Sciatic nerve (tissue), 2 donors: ENCODE data around the gene TMEM132E. TPM values are rescaled to one million over a fixed set of nuclear protein-coding genes. Genes with fewer than 3 reads are reported as not detected.
"Not testable (repeated sequence)": the region's sequence is repeated elsewhere in the genome, so short reads cannot be mapped to it uniquely, and the experiment has no call there.

ENCODE experiments used
- ATAC-seq: fragments of 200-7000 bp; cut with Tn5 transposase; one replicate; pipeline ENCODE4 v1.9.1; 2020; ENCODE audit warnings: mild to moderate bottlenecking, moderate library complexity
- DNase-seq: peaks from one replicate; pipeline ENCODE4 v3.0.0-alpha.2; 2020; ENCODE audit warnings: low spot score
- intact Hi-C: fragments of 100-400 bp; cut with DNase I; formaldehyde crosslinking; loops from one replicate; pipeline ENCODE4 v1.14.2; 2022
- total RNA-seq: library from RNA; stranded (reverse); fragmentation: NEBNext Ultra II Directional; extraction: Animal tissue kit (Norgen Biotek cat#: 25700); gene quantifications from one replicate; pipeline ENCODE4 v1.2.1, GENCODE V29; 2021
- donor health status: DM: no; HTN: no; CAD: no.
- donor health status: DM: no; HTN: no; CAD: no.

The TMEM132E gene
- 0.58 TPM for total RNA-seq

DNA sequence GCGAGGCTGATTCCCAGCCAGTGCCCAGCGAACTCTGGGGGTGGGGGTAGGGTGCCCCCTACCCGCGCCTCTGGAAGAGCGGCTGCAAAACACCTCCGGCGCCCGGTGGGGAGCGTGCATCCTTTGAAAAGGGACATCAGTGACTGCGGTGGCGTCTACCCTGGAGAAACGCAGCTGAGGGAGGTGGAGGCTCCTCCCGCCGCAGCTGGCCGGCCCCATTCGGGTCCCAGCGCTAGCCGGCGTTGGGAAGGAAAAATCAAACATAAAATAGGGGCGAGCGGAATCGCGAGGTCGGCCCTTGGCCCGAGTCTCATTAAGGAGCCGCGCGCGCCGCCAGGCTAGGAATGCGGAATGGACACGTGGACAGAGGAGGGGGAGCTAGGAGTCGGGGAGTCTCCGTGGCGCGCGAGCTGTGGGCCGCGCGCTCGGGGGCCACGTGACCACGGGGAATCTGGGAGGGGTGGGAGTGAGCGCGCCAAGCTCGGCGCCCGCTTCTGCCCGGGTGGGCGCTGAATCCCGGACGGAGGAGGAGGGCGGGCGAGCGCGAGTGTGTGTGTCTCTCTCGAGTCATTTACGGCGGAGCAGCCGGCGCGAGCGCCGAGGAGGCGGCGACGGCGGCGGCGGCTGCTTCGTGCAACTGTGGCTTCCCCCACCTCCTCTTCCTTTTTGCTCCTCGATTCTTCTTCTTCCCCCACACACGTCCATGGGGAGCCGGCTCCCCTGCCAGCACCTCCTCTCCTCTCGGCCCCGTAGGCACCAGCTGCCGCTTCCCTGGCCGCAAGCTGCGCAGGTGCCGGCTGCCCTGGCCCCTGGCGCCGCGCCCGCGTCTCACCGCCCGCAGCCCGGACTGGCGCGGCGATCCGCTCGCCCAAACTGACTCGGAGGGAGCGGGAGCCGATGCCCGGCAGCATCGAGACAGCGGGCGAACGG, at the start of gene TMEM132E:
Gene TMEM132E (plus strand): TSS at position 566 of the 930 bp plus-strand sequence. CDS start 1,495 bp downstream, outside the sequence.
- DNase-seq = peak; percentile 67
- intact Hi-C loops = no loop called here
- ATAC-seq = peak; percentile 91

DNA sequence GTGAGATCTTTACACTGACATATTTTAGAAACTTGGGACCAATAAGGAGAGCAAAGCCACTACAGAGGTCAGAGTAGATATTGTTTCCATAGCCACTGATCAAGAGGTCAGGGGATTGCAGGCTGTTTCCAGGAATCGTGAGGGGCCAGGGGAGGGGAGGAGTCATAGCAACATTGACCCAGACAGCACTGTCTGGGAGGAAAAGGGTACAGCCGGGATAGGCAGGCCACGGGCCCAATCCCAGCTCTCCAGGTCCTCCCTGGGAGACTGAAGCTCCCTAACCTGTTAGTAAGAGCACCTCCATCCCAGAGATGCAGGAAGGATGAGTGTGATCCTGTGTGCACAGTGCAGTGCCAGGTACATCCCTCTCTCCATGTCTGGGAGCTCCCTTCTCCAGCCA, 48.5 kb upstream of the TMEM132E start:
- DNase-seq = no peak

GRCh38 chr17:34532281-34533065, 46.9 kb upstream of the TMEM132E start:
- no peak for DNase-seq
- no peak for ATAC-seq
- intact Hi-C loops = no loop called here

More for the DNA sequence above, 48.5 kb upstream of the TMEM132E start:
- intact Hi-C loops = no loop called here
- no peak for ATAC-seq

- DNase-seq (no peak), ATAC-seq (no peak)
- intact Hi-C loops = no loop called here
Measured at GRCh38 chr17:34533806-34534527, 45.4 kb upstream of the TMEM132E start.

DNA sequence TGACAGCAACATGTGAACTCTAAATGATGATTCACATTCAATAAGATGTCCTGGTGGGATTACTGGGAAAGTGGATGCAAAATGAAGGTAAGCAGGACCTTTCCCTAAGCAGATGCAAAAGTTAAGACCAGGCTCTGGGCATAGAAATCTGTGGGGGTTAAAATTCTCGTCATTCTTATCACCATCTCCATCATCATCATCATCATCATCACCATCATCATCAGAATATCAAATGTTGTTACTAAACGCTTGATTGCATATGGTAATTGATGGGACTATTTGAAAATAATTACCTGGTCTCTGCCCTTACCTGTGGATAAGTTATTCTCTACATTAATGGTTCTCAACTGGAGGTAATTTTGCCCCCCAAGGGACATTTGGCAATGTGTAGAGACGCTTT, 41.9 kb upstream of the TMEM132E start:
- intact Hi-C loops = no loop called here
- ATAC-seq (no peak), DNase-seq (no peak)

- DNase-seq, ATAC-seq, intact Hi-C loops: not testable (repeated sequence)
Measured at GRCh38 chr17:34538582-34538981, 40.8 kb upstream of the TMEM132E start.

DNA sequence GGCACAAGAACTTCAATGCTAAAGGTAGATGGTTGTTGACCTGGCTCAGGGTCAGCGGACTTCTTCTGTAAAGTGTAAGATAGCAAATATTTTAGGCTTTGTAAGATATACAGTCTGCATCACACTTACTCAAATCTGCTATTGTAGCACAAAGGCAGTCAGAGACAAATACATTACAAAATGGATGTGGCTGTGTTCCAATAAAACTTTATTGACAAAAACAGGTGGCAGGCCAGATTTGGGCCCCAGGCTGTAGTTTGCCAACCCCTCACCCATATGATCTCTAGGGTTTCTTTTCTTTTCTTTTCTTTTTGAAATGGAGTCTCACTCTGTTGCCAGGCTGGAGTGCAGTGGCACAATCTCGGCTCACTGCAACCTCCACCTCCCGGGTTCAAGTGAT, 39.5 kb upstream of the TMEM132E start:
- ATAC-seq = no peak
- DNase-seq = no peak
- intact Hi-C loops = loop anchor here (5.0 kb wide), 1 partner anchor 1818 kb away; no protein-coding TSS in a partner anchor

GRCh38 chr17:34542700-34543336, 36.6 kb upstream of the TMEM132E start:
- intact Hi-C loops = loop anchor here (5.0 kb wide), 1 partner anchor 1821 kb away; no protein-coding TSS in a partner anchor
- DNase-seq (no peak), ATAC-seq (no peak)

GRCh38 chr17:34547453-34548063, 31.8 kb upstream of the TMEM132E start:
- no peak for ATAC-seq
- no peak for DNase-seq
- intact Hi-C loops = no loop called here

DNA sequence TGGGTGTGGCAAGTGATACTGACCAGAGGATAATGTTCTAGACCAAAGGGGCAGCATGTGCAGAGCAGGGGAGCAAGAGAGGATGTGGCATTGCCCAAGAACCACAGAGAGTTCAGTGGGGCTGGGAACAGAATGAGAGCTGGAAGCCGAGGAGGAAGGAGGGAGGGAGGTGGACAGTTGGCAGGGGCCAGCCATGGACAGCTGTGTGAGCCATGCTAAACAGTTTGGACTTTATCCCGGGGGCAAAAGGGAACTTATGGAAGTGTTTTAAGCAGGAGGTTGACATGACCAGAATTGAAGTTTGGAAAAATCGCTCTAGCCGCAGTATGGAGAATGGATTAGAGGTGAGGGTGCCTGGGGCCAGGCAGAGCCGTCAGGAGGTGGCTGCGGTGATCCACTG, 29.4 kb upstream of the TMEM132E start:
- DNase-seq (no peak), ATAC-seq (no peak)
- intact Hi-C loops = no loop called here

DNA sequence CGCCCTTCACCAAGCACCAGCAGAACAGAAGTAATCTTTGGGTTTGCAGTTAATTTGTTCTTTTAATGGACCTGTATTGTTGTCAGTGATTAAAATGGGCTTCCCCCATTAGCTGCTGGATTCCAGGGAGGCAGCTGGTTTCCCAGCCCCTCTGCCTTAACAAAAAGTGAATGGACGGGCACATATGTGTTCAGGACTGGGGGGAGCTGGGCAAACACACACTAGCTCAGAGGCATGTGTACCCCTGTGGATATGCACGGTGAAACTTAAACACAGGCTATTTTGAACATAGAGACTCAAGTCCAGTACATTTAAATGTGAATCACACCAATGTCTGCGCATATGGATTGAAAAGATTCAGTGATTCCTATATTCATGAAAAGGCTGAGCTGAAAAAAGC, 25.5 kb upstream of the TMEM132E start:
- DNase-seq (no peak), ATAC-seq (no peak)
- intact Hi-C loops = no loop called here

DNA sequence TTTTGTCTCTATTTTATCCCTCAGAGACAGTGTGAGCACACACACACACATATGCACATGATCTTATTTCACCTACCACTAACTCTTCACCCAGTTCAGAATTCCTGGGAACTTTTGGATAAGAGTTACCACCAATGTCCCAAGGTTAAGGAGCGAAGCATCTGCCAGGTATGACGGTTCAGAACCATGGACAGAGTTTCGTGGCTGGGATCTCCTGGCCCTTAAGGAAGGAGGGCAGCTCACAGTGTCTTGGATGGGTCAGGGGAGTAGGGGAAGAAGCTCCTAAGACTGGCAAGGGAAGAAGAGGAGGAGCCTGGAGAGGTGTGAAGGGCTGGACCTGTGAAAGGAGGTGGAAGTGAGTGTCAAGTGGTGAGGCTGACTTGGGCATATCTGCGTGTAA, 23.0 kb upstream of the TMEM132E start:
- intact Hi-C loops = no loop called here
- ATAC-seq (no peak), DNase-seq (no peak)

DNA sequence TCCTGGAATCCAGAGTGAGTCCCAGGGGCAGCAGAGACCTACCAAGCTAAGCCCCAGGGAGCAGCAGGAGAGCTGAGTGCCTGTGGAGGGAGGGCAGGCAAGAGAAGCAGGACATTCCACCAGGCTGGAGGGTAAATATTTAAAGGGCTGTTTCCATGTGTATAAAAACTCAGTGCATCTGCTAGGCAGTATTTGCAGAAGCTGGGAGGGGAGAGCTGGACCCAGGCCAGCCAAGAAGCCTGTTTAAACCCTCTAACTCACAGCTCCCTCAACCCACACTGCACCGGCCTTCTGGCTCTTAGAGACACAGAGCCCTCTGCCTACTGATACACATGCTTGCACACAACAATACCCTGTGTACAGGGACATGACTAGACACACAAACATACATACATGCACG, 22.5 kb upstream of the TMEM132E start:
- DNase-seq (no peak), ATAC-seq (no peak)
- intact Hi-C loops = no loop called here

GRCh38 chr17:34561328-34561727, 18.1 kb upstream of the TMEM132E start:
- DNase-seq = no peak
- intact Hi-C loops = no loop called here
- ATAC-seq = no peak

DNA sequence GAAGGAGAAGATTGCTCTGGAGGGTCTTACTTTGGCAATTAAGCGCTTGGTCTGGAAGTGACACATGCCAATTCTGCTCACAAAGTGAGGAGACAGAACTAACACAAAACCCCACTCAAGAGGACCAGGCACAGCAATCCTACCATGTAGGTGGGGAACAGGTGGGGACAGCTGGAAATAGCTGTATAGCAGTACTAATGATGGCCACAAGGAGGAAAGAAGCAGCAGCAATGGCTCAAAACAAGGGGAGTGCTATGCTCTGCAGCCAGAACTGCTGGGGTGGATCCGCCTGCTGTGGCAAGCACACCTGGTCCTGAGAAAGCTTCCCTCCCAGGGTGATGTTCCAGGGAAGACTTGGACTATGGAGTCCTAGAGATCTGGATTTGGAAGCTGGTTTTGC, 17.0 kb upstream of the TMEM132E start:
- DNase-seq (peak; percentile 17), ATAC-seq (no peak)
- intact Hi-C loops = no loop called here

GRCh38 chr17:34565713-34566112, 13.7 kb upstream of the TMEM132E start:
- ATAC-seq (no peak), DNase-seq (no peak)
- intact Hi-C loops = no loop called here

DNA sequence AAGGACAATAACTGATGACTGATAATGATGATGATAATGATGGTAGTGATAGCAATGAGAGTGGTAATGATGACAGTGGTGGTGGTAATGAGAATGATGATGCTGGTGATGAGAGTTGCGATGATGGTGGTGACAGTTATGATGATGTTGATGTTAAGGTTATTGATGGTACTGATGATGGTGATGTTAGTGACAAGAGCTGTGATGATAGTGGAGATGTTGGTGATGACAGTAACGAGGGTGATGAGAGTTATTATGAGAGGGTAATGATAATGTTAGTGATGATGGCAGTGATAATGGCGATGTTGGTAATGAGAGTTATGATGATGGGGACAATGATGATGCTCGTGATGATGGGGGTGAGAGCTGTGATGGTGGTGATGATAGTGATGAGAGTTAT, 13.2 kb upstream of the TMEM132E start:
- DNase-seq (no peak), ATAC-seq (no peak)
- intact Hi-C loops = no loop called here

DNA sequence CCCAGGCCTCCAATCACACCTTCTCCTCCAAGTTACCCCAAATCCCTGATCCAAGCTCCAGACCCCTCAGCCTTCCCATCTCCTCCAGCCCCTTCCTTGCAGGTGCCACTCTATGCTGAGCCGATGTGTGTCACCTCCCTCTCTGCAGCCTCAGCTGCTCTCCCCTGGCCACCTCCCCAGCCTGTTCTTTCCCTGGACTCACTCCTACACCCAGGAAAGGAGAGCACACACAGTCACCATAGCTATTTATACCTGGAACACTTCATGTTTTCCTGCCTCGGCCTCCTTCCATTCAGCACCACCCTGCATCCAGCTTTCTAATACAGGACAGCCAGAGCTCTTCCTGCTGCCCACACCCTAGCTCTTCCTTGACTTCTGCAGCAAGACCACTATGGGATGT, 12.5 kb upstream of the TMEM132E start:
- intact Hi-C loops = no loop called here
- ATAC-seq (no peak), DNase-seq (no peak)
